ENCODE data around the gene TMEM259. TPM values are rescaled to one million over a fixed set of nuclear protein-coding genes. Genes with fewer than 3 reads are reported as not detected.

Gene TMEM259
- total and polyA plus RNA-seq, 9 of the 15 experiments (the other 6 are each of a cell fraction or from before 2014, with no cell fraction given) = 0.52 to 231 (median 63.6) TPM

DNA sequence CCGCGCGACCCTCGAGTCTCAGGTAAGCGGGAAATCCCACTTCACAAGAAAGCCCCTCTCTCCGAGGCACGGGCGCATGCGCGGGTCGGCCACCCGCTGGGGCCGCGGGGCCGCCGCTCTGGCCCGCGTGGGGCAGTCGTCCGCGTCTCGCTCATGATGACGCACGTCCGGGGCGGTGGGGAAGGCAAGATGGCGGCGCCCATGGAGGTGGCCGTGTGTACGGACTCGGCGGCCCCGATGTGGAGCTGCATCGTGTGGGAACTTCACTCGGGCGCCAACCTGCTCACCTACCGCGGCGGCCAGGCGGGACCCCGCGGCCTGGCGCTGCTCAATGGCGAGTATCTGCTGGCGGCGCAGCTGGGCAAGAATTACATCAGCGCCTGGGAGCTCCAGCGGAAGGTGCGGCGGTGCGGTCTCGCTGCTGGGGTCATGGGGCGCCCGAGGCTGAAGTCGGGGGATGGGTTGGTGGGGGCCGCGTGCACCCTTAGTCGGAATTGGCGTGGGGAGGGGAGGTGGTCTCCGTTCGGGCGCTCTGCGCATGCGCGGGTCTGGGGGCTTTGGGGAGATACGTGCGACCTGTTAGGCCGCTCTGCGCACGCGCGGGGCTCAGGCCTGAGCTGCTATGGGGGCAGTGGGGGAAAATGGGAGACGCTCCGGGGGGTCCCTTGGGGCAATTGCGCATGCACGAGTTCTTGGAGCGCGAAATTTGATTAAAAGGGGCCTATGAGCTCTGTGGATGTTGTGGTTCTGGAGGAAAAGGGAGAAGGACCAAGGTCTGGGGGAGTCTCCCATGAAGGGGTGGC lies 36.6 kb downstream of the TMEM259 start, which contains the start of gene WDR18 (continued):
- TF ChIP-seq, protein P1, sequence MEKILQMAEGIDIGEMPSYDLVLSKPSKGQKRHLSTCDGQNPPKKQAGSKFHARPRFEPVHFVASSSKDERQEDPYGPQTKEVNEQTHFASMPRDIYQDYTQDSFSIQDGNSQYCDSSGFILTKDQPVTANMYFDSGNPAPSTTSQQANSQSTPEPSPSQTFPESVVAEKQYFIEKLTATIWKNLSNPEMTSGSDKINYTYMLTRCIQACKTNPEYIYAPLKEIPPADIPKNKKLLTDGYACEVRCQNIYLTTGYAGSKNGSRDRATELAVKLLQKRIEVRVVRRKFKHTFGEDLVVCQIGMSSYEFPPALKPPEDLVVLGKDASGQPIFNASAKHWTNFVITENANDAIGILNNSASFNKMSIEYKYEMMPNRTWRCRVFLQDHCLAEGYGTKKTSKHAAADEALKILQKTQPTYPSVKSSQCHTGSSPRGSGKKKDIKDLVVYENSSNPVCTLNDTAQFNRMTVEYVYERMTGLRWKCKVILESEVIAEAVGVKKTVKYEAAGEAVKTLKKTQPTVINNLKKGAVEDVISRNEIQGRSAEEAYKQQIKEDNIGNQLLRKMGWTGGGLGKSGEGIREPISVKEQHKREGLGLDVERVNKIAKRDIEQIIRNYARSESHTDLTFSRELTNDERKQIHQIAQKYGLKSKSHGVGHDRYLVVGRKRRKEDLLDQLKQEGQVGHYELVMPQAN (IDR thresholded peaks at IDR 0.05; ENCODE audit: borderline replicate concordance) = peak; percentile 99
- no peak for TF ChIP-seq ZC3H8 (IDR thresholded peaks at IDR 0.05)
- no peak for TF ChIP-seq ZNF551 (CRISPR knock-in tag; IDR thresholded peaks at IDR 0.05)
- TF ChIP-seq ZNF41 (CRISPR knock-in tag; conservative IDR thresholded peaks at IDR 0.05) = no peak
- TF ChIP-seq MEF2A (IDR thresholded peaks at IDR 0.05; ENCODE audit: control insufficient read depth, low read depth, low read length) = no peak
- TF ChIP-seq, protein P2, sequence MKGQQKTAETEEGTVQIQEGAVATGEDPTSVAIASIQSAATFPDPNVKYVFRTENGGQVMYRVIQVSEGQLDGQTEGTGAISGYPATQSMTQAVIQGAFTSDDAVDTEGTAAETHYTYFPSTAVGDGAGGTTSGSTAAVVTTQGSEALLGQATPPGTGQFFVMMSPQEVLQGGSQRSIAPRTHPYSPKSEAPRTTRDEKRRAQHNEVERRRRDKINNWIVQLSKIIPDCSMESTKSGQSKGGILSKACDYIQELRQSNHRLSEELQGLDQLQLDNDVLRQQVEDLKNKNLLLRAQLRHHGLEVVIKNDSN (CRISPR knock-in tag; IDR thresholded peaks at IDR 0.05) = peak; percentile 67
- TF ChIP-seq ZKSCAN1 (IDR thresholded peaks at IDR 0.05; ENCODE audit: low read depth, low read length) = peak; percentile 78
- TF ChIP-seq, protein P3, sequence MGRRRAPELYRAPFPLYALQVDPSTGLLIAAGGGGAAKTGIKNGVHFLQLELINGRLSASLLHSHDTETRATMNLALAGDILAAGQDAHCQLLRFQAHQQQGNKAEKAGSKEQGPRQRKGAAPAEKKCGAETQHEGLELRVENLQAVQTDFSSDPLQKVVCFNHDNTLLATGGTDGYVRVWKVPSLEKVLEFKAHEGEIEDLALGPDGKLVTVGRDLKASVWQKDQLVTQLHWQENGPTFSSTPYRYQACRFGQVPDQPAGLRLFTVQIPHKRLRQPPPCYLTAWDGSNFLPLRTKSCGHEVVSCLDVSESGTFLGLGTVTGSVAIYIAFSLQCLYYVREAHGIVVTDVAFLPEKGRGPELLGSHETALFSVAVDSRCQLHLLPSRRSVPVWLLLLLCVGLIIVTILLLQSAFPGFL (CRISPR knock-in tag; IDR thresholded peaks at IDR 0.05) = no peak
- TF ChIP-seq CCAR2 (IDR thresholded peaks at IDR 0.05; ENCODE audit: low read depth, low read length) = no peak
- TF ChIP-seq GTF2F1 (IDR thresholded peaks at IDR 0.05; ENCODE audit: low read depth, low read length) = no peak
- TF ChIP-seq, protein P4, sequence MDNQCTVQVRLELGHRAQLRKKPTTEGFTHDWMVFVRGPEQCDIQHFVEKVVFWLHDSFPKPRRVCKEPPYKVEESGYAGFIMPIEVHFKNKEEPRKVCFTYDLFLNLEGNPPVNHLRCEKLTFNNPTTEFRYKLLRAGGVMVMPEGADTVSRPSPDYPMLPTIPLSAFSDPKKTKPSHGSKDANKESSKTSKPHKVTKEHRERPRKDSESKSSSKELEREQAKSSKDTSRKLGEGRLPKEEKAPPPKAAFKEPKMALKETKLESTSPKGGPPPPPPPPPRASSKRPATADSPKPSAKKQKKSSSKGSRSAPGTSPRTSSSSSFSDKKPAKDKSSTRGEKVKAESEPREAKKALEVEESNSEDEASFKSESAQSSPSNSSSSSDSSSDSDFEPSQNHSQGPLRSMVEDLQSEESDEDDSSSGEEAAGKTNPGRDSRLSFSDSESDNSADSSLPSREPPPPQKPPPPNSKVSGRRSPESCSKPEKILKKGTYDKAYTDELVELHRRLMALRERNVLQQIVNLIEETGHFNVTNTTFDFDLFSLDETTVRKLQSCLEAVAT (IDR thresholded peaks at IDR 0.05) = no peak
- no peak for TF ChIP-seq ASH1L (IDR thresholded peaks at IDR 0.05; ENCODE audit: borderline replicate concordance, low read depth, partially characterized antibody)
- TF ChIP-seq U2AF2 (optimal IDR thresholded peaks at IDR 0.05; ENCODE audit: low read depth, low read length) = no peak
- no peak for TF ChIP-seq SMC3 (conservative IDR thresholded peaks at IDR 0.05; ENCODE audit: insufficient read depth, low read depth, low read length)
- 0 out of 2 replicates have a peak, but pooled peaks have one; percentile 42 for TF ChIP-seq ERF (CRISPR knock-in tag; IDR thresholded peaks at IDR 0.05)
- TF ChIP-seq ZNF583 (CRISPR knock-in tag; IDR thresholded peaks at IDR 0.05) = no peak
- TF ChIP-seq, protein P5, sequence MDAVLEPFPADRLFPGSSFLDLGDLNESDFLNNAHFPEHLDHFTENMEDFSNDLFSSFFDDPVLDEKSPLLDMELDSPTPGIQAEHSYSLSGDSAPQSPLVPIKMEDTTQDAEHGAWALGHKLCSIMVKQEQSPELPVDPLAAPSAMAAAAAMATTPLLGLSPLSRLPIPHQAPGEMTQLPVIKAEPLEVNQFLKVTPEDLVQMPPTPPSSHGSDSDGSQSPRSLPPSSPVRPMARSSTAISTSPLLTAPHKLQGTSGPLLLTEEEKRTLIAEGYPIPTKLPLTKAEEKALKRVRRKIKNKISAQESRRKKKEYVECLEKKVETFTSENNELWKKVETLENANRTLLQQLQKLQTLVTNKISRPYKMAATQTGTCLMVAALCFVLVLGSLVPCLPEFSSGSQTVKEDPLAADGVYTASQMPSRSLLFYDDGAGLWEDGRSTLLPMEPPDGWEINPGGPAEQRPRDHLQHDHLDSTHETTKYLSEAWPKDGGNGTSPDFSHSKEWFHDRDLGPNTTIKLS (IDR thresholded peaks at IDR 0.05; ENCODE audit: borderline replicate concordance, low read depth) = peak; percentile 64; the same call in 1 of the 2 replicates
- TF ChIP-seq, protein P6, sequence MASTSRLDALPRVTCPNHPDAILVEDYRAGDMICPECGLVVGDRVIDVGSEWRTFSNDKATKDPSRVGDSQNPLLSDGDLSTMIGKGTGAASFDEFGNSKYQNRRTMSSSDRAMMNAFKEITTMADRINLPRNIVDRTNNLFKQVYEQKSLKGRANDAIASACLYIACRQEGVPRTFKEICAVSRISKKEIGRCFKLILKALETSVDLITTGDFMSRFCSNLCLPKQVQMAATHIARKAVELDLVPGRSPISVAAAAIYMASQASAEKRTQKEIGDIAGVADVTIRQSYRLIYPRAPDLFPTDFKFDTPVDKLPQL (IDR thresholded peaks at IDR 0.05; ENCODE audit: extremely low read depth, insufficient read length) = no peak
